OCI-M1 (cell line): Measurements from ENCODE around the gene PTGIR.

ENCODE experiments used
- DNase-seq: peaks from one replicate; lab custom pipeline; 2025; lab: John Stamatoyannopoulos, UW

PTGIR gene

DNA sequence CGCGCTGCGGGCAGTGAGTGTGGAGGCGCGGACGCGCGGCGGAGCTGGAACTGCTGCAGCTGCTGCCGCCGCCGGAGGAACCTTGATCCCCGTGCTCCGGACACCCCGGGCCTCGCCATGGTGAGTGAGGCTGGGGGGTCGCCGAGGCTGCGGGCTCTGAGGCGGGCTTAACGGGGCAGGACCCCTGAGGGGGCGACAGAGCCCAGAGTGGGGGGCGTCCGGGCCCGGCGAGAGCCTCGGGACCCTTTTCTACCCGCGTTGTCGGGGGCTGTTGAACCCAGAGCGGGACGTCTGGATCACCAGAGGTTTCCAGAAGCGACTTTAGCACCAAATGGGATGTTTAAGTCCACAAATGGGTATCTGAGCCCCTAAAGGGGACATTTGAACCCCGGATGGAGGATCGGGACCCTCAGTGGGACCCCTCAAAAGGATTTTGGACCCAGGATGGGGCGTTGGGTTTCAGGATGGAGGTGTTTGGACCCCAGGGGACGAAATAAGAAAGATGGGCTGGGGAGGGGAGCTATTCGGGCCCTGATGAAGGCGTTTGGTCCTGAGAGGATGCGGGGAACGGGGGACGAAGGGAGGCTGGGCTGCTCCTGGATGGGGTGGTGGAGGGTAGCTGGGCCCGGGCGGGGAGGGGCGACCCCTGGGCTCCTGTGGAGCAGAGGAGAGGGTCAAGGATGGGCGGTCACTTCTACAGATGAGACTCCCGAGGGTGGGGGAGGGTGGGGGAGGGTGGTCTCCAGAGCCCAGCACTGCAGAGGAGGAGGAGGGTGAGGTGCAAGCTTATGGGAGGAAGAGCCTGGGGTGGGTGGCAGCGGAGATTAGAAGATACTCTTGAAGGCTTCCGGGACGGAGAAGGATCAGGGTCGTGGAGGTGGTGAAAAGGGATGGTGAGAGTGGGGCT lies 23.3 kb downstream of the PTGIR start, which contains the start of gene CALM3:
Gene CALM3 (plus strand): TSS at position 13 of the 907 bp plus-strand sequence. CDS start 105 bp downstream, at position 118.
- peak; percentile 57 for DNase-seq

DNA sequence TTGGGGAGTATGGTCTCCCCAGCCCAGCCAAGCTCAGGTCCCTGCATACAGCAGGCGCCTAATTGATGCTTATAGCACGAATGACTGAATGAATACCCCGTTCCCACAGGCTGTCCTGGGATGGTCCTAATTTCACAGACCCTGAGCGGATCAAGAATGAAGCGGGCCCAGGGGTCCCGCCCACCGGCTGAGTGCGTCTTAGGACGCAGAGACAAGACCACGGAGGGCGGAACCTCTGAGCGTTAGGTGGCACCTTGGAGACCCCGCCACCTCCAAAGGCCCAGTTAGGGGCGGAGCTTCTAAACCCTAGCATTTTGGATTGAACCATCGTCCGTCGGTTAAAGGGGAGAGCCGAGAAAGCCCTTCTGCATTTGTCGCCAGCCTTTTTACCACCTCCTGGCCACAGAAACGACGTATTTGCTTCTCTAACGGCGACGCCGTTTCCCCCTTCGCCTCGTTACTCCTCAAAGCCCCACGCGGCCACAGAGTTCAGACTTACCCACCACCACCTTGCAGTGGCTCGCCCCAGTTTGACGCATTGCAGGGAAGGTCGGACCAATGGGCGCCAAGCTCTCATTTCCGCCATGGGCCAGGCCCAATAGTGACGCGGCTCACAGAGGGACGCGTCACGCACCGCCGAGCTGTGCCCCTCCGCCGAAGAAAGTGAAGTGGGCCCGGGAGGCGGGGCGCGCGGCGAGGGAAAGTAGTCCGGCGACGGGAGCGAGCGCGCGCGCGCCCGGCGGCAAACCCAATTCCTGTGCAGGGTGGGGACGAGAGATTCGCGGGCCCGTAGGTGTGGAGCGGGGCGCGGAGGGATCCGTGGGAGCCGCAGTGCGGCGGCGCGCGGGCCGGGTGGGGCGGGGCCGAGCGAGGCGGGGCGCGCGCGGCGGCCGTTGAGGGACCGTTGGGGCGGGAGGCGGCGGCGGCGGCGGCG lies 24.2 kb downstream of the PTGIR start:
- DNase-seq = peak; percentile 99

DNA sequence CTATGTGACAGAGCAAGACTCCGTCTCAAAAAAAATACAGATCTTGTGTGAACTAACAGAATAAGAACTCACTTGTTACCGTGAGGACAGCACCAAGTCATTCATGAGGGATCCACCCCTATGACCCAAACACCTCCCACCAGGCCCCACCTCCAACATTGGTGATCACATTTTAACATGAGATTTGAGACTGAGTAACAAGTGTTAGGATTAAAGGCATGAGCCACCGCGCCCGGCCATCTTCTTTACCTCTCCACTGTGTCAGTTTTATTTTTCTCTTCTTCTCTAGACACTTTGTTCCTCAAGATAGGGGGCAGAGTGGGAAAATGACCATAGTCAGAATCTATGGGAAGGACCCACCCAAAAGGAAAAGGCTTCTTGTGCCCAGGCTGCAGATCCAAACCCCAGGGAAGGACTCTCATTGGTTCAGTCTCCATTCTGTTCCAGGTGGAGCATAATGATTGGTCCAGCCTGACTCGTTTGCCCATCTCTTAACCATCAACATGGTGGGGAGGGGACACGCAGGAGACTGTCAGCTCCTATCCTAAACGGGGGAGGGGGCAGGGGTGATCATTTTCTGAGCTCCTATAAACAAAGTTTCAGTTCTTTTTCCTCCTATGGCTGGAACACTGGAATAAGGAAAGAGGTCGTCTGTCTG lies 25.0 kb downstream of the PTGIR start:
- no peak for DNase-seq

DNA sequence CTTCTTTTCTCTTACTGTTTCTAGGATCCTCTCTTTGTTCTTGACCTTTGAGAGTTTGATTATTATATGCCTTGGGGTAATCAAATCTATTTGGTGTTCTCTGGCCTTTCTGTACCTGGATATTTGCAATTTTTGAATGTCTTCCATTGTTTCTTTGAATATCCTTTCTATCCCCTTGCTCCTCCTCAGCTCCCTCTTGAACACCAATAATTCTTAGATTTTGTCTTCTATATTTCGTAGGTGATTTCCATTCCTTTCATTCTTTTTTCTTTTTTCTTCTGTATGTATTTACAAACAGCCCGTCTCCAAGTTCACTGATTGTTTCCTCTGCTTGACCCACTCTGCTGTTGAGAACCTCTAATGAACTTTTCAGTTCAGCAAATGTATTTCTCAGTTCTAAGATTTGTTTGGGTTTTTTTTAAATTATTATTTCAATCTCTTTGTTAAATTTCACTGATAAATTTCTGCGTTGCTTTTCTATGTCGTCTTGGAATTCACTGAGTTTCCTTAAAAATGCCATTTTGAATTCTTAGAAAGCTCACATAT lies 26.4 kb downstream of the PTGIR start:
- no peak for DNase-seq

DNA sequence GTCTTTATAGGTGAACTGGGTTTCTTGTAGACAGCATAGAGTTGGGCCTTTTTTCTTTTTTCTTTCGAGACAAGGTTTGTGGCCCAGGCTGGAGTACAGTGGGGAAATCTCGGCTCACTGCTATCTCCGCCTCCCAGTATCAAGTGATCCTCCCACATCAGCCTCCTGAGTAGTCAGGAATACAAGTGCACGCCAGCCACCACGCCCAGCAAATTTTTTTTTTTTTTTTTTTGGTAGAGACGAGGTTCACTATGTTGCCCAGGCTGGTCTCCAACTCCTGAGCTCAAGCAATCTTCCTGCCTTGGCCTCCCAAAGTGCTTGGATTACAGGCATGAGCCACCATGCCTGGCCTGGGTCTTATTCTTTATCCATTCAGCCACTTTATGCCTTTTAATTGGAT lies 28.9 kb downstream of the PTGIR start:
- DNase-seq = peak; percentile 28

DNA sequence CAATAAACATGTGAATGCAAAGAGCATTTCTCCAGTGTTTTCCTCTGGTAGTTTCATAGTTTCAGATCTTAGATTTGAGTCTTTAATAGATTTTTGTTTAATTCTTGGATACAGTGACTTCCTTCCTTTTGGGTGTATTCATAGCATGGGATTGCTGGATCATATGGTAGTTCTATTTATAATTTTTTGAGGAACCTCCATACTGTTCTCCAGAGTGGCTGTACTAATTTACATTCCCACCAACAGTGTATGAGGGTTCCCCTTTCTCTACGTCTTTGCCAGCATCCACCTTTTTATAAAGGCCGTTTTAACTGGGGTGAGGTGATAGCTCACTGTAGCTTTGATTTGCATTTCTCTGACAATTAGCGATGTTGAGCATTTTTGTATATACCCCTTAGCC lies 33.0 kb downstream of the PTGIR start:
- no peak for DNase-seq

DNA sequence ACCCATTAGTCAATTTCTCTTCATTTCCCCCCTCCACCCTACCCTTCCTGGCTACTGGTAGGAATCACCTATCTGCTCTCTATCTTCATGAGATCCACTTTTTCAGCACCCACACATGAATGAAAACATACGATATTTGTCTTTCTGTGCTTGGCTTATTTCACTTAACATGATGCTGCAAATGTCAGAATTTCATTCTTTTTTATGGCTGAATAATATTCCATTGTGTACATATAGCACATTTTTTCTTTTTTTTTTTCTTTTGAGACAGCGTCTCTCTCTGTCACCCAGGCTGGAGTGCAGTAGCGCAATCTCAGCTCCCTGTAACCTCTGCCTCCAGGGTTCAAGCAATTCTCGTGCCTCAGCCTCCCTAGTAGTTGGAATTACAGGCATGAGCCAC lies 33.6 kb downstream of the PTGIR start:
- no peak for DNase-seq

DNA sequence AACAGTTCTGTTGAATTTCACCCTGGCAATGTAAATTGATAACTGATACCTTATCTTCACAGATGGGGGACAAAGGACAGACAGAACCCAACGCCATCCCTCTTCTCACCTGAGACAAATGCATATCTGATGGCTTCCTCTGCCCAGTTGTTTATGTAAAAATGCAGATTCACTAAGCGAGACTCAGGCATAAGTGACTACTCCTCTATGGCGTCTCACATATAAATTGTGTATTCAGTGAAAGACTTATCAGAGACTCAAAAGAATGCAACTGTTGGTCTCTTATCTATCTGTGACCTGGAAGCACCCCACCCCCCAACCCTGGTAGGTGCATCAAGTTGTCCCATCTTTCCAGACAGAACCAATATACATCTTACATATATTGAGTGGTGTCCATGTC lies 37.0 kb downstream of the PTGIR start:
- no peak for DNase-seq

DNA sequence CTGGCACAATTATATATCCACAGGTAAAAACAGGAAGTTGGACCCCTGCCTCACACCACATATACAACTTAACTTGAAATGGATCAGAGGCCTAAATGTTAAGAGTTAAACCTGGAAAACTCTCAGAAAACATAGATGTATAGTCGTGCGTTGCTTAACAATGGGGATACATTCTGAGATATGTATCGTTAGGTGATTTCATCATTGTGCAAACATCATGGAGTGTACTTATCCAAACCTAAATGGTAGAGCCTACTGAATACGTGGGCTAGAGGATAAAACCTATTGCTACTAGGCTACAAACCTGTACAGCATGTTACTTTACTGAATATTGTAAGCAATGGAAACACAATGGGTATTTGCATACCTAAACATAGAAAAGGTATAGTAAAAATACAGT lies 38.6 kb downstream of the PTGIR start:
- DNase-seq = peak; percentile 41

DNA sequence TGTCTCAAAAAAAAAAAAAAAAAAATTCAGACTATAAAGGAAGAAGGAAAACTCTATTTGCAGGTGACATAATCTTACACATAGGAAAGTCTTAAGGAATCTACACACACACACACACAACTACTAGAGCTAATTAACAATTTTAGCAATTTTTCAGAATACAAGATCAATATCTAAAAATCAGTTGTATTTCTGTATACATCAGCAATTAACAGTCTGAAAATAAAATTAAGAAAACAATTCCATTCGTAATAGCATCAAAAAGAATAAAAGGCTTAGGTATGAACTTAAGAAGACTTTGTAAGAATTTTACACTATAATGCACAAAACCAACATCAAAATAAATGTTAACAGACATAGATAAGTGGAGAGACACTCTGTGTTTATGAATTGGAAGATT lies 39.4 kb downstream of the PTGIR start:
- no peak for DNase-seq

DNA sequence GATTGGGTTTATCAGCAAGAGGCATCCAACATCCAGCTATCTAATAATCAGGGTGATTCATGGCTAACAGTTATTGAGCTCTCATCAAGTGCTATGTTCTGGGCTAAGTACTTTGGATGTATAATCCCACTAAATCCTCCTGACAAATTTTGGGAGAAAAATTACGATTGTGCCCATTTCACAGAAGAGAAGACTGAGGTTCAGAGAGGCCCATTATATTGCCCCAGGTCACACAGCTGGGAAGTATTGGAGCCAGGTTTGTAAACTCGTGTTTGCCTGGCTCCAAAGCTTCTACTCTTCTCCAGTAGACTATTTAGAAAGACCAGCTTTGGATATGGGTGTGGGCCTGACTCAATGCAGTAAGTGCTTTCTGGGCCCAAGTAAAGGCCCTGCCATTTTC lies 44.6 kb downstream of the PTGIR start:
- DNase-seq = no peak

DNA sequence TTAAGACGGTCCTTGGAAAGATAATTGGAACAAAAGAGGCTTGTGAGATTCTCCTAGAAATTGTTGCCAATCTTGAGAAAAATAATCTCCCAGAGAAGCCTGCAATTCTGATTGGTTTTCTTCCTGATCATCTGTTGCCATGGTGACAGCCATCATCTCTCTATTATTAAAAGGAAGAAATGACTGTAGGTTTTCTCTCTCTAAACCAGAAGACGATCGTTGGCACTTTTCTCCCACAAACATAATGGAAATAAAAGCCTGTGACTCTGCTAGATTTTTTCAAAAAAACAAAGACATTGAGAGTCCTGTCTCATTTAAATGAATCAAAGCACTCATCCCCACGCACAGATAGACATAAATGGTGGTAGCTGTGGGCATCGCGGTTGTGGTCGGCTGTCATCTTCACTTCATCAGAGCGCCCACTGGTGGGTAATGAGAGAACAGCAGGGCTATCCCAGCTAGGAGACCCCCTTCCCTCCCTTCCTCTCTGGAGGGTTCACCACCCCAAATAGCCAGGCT lies 45.5 kb downstream of the PTGIR start:
- peak; percentile 55 for DNase-seq

DNA sequence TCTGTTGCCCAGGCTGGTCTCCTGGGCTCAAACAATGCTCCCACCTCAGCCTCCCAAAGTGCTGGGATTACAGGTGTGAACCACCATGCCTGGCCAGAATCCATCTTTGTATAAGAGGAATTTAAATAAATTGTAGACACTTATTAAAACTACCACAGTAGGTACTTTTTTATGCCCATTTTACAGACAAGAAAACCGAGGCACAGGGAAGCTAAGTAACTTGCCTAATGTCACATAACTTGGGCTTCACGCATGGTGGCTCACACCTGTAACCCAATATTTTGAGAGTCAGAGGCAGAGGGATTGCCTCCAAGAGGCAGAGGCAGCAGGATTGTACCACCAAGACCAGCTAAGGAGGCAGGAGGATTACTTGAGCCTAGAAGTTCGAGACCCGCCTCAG lies 46.4 kb downstream of the PTGIR start:
- no peak for DNase-seq

DNA sequence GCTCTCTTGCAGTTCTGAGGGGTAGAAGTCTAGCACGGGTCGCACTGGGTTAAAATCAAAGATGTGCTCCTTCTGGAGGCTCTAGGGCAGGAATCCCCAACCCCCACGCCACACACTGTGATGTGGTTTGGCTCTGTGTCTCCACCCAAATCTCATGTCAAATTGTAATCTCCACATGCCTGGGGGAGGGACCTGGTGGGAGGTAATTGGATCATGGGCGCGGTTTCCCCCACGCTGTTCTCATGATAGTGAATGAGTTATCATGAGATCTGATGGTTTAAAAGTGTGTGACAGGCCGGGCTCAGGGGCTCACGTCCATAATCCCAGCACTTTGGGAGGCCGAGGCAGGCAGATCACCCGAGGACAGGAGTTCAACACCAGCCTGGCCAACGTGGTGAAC lies 50.4 kb downstream of the PTGIR start:
- peak; percentile 84 for DNase-seq

DNA sequence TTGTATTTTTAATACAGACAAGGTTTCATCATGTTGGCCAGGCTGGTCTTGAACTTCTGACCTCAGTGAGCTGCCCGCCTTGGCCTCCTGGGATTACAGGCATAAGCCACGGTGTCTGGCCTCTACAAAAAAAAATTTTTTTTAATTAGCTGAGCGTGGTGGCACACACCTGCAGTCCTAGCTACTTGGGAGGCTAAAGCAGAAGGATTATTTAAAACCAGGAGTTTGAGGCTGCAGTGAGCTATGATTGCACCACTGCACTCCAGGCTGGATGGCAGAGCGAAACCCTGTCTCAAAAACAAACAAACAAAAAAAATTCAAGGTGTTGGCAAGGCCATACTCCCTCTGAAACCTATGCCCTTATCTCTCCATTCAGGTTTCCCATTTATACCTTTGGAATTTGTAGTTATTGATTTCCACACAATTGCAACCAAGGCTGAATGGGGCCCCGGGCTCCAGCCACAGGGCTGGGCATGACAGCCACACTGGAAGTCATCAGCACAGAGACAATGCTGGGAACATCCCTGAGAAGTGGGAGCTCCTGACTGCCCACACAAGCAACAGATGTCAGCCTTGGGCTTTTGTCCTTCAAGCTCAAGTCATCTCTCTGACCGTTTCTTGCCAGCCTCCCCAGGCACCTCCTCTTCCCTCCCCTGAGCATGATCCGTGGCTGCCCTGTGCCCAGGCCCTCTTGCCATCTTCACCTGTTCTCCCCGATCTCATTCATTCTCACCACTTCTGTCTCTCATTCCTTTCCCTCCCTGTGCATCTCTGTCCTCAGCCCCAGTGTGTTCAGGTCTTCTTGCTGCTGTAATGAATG lies 51.0 kb downstream of the PTGIR start:
- DNase-seq = no peak

DNA sequence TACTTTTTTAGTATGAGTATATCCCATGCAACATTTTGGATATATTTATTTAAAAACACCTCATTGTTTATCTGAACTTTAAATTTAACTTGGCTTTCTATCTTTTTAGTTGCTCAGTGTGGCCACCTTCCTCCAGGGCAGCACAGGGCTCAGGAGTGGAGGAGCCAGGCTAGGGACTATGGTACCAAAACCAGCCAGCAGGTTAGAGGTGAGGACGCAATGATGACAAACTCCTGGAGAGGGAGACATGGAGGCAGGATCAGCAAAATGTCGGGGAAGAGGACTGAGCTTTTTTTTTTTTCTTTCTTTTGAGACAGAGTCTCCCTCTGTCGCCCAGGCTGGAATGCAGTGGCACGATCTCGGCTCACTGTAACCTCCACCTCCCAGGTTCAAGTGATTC lies 53.4 kb downstream of the PTGIR start:
- peak; percentile 48 for DNase-seq
